Activated naive CD4-positive, alpha-beta T cell treated with Interleukin-2 at 50 U/mL for 16 hours (primary cell): Measurements from ENCODE around the gene PEA15.

ENCODE experiments used
- DNase-seq: peaks from one replicate; pipeline ENCODE4 v3.0.0-alpha.2; 2020

PEA15 gene

GRCh38 chr1:160209321-160210046, 4.3 kb downstream of the PEA15 start:
- DNase-seq, result no peak

GRCh38 chr1:160210561-160210960, 5.4 kb downstream of the PEA15 start:
- no peak for DNase-seq

DNA sequence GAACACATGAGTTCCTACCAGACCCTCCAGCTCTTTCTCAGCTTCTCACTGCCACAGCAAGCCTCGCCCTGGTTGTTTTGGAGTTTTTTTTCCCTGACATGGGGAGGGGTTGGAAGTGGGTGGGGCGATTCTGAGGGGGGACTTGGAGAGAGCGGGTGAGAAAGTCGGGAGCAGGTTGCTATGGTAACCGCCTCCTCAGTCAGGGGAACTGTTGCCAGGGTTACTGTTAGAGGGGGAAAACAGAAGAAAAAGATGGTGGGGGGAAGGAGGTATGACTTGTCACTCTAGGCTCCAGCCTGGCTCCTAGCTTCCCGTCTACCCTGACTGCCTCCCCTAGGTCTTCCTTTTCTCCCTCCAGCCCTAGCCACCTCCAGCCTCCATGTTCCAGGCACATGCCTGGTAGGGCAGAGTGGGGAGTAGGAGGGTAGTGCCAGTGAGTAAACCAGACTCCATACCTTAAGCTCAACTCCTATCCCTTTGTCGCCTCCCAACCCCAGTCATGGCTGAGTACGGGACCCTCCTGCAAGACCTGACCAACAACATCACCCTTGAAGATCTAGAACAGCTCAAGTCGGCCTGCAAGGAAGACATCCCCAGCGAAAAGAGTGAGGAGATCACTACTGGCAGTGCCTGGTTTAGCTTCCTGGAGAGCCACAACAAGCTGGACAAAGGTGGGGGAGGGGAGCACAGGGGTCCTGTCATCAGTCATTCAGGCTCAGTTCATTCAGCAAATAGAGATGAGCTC, 6.0 kb downstream of the PEA15 start:
- DNase-seq, result no peak

DNA sequence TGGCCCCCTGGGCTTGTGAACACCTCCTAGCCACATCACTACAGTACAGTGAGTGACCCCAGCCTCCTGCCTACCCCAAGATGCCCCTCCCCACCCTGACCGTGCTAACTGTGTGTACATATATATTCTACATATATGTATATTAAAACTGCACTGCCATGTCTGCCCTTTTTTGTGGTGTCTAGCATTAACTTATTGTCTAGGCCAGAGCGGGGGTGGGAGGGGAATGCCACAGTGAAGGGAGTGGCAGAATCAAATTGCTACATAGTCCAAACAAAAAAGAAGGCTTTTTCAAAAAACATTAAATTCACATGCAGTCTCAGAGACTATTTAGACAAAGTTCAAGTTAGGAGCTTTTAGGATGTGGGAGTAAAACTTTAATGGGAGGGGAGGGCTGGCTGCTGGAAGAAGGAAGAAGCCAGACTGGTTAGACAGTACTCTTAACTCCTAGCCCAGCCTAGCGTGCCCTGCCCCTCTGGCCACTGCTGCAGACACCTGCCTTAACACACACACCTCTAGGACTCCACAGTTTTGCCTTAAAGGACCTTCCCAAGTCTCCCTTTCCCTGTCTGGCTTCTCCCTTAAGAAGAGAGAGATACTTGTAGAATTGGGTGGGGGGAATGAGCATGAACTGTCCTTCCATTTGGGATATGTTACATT, 9.4 kb downstream of the PEA15 start:
- no peak for DNase-seq

- DNase-seq, result no peak
These were observed 11.1 kb downstream of the PEA15 start for GRCh38 chr1:160216301-160216700.

DNA sequence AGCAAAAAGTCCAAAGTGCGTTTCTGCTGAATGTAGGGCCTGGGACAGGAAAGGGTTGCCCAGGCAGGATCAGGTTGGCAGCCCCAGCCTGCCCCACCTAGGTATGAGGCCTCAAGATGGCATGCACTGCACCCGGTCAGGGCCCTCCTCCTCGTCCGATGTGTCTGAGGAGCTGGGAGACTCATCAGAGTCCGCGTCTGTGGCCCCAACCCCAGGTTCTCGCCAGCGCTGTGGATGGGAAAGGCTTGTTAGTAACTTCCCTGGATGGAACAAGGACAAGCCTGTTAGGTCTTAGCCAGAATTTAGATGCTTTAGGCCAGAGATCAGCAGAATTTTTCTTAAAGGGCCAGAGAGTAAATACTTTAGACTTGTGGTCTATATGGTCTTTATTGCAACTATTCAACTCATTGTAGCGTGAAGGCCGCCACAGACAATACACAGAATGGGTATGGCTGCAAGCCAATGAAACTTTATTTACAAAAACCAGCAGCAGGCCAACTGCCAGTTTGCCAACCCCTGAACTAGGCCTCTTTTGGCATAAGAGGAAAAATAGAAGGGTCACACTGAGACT, 12.4 kb downstream of the PEA15 start:
- no peak for DNase-seq

DNA sequence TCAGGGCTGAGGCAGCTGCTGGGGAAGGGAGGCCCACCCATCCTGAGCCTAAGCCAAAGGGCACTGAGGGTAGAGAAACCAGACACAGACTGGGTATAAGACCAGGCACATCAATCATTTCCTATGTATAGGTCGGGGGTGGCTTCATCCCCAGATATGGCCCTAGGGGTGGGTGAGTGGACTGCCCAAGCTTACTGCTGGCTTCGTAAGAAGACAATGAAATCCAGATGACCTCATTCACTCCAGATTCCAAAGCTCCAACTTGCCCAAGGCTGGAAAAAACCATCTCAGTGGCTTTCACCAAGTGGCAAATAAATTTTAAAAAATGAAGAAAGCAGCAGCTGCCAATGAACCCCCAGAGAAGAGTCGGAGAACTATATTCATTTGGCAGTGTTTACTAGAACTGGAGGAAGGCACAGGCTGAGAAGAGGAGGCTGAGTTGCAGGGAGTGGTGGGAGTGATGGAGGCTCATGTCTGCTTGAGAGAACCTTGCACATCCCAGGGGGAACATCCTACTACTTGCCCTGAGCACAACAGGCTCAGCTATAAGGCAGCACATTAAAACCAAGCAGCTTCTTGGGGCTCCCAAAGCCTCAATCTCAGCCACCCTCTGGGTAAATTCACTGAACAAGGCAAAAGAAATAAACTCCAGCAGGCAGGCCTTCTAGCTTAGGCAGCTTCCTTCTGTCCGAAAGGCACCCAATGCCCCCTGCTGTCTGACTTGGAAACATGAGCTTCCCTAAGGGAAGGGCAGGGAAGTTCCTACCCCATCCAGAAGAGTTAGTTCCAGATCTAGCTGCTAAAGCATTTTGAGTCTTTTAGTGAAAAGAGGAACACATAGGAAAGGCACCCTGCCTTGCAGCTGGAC, 14.1 kb downstream of the PEA15 start:
- DNase-seq, result no peak

GRCh38 chr1:160220301-160220700, 15.1 kb downstream of the PEA15 start:
- no peak for DNase-seq

- DNase-seq, result no peak
These were observed 15.9 kb downstream of the PEA15 start for GRCh38 chr1:160221089-160221488.

DNA sequence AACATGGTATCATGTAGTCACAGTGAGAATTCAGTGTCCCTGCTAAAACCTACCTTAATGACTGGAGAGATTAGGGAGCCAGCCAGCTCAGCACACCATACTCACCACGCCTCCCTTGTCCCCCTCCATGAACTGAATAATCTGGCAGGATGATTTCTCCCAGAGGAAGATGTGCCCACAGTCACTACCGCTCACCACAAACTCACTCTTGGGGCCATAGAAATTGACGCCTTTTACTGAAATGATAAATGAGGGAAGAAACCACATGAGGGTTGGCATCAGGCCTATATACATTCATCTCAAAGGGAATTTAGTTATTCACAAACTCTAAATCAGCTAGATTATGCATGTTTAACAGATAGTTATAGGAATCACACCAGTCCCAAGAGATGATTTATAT, 17.4 kb downstream of the PEA15 start:
- no peak for DNase-seq

DNA sequence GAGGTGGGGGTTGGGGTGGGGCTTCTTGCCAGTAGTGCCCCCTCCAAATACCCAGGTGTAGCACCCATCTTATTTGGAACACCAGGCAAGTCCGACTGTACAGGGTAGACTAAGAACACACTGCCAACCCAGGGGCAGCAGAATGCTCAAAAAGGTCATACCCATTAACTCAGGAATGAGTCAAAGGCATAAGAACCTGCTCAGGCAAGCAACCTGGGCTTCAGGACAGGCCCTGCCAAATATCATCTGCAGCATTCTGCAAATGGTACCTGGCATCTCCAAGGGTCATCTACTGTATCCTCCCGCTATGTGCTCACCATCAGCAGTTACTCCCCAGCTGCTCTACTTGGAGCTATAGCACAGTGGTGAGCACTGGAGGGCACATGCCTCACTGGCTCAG, 19.4 kb downstream of the PEA15 start:
- no peak for DNase-seq

DNA sequence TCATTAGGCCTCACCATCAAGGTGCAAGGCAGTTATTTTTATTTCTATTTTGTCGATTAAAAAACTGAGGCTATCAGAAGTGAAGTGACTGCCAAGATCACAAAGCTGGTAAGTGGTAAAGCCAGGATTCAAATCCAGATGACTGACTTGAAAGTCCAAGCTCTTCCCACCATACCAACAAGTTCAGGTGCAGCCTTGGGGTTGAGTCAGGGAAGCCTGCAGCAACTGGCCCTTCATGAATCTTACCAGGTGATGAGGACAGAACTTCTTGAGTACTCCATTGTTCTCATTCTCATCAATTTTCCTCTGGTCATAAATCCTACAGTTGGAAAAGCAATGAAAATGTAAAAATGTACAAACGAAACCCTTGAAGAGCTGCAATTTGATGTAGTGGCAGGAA, 20.2 kb downstream of the PEA15 start:
- DNase-seq, result no peak

DNA sequence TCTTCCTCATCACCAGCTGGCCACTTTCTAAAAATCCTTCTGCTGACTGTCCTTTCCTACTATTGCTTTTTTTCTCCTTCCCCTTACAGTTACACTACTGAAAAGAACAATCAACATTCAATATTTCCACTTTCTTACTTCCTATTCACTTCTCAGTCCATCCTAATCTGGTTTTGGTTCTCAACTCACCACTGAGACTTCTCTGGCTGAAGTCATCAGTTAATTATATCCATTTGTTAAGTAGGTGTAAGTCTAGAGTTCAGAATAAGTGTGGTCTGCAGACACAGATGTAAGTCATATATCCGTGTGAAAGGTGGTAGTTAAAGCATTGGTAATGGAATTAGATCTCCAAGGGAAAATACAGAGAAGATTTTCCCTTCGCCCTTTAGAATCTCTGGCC, 21.4 kb downstream of the PEA15 start:
- no peak for DNase-seq

DNA sequence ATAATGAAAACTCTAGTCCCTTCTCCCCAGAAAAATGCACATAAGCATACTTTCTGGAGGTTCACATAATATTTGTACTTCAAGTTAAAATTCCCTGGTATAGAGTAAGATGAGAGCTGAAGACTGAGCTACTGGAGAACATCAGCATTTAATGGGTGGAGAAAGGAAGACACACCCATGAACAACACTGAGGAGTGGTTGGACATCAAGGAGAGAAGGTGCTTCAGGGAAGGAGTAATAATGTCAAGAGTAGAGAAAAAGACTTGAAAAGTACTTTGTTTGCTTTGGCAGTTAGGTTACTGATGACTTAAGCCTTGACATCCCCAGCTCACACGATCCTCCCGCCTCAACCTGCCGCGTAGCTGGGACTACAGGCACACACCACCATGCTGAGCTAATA, 21.9 kb downstream of the PEA15 start:
- no peak for DNase-seq

DNA sequence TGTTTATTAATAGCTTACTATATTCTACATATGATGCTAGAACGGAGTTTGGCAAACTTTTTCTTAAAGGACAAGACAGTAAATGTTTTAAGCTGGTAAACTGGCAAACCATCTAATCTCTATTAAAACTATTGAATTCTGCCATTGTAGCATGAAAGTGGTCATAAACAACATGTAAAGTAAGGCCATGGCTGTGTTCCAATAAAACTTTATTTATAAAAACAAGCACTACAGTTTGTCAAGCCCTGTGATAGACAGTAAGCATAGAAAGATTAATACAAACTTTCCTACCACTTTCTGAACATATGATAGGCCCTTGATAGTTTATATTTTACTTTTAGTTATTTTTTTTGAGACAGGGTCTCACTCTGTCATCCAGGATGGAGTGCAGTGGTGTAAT, 22.4 kb downstream of the PEA15 start:
- no peak for DNase-seq

- DNase-seq, result no peak
These were observed 23.2 kb downstream of the PEA15 start for GRCh38 chr1:160228431-160228830.

- DNase-seq, result no peak
These were observed 27.7 kb downstream of the PEA15 start for GRCh38 chr1:160232911-160233310.

DNA sequence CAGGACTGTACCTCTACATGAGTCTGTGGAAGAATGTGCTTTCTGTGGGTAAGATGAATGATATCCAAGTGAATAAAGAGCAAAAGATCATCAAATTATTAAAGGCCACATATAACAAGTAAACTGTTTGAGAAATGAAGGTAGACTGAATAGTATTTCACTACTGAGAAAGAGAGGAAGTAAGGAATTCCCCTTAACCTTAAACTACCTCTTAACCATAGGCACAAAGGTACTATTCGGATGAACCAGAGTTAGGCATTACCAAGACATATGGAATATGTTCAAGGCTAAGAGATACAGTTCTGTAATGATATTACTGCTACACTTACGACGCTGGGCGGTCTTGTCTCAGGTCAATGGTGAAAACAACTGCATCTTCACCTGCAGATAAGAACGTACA, 31.6 kb downstream of the PEA15 start:
- no peak for DNase-seq

DNA sequence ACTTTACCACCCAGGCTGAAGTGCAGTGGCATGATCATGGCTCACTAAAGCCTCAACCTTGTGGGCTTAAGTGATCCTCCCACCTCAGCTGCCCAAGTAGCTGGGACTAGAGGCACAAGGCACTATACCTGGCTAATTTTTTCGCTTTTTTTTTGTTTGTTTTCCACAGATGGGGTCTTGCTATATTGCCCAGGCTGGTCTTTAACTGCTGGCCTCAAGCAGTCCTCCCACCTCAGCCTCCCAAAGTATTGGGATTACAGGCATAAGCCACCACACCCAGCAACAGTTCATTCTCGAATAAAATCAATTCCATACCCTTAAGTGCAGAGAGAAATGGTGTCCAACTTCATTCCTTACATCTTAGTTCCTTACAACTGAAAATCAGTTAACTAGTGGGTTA, 32.4 kb downstream of the PEA15 start:
- no peak for DNase-seq

- no peak for DNase-seq
These were observed 33.2 kb downstream of the PEA15 start for GRCh38 chr1:160238408-160238807.

GRCh38 chr1:160239582-160240299, 34.6 kb downstream of the PEA15 start:
- DNase-seq, result no peak

DNA sequence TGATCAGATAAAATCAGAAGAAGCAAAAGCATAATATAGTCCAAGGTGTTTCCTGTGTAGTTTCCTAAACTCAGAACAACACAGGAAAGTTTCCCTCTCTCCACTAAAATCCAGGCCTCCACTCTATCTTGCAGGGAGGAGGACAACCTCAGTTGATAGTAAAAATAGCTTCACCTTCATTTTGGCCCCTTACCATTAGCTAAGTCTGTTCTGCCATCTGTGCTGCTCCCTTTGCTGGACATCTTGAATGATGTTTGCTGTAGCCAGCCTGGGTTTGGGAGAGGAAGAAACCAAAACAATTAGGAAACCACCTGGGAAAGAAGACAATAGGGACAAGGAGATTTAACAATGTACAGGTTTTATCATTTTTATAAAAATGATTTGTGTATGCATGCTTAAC, 38.6 kb downstream of the PEA15 start:
- DNase-seq, result no peak
